HG02571 (cell line): ENCODE measurements around the gene LRFN3.
"Not testable (repeated sequence)": the region's sequence is repeated elsewhere in the genome, so short reads cannot be mapped to it uniquely, and the experiment has no call there.

Experiments
- ATAC-seq: cut with Tn5 transposase; IDR thresholded peaks from one replicate; pipeline ENCODE4 v1.9.1; 2021; ENCODE audit warnings: mild to moderate bottlenecking, moderate library complexity; ENCODE audit not compliant: unreplicated experiment

LRFN3 gene

DNA sequence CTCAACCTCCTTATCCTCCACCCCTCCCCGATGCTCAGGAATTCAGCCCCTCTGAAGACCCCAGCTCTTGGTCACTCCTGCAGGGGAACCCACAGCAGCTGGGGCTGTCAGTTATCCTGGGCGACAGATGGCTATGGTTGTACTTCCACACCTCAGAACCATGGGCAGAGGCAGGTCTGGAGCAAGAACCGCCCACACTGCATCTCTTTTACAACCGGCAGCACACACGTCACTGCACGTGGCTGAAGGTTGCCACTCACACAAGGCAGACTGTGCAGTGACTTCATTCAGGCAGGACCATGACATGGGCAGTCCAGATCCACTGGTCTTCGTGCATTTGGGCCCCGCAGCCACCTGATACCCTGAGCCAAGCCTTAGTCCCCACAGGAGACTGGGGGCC lies 37.3 kb downstream of the LRFN3 start:
- ATAC-seq, result no peak

DNA sequence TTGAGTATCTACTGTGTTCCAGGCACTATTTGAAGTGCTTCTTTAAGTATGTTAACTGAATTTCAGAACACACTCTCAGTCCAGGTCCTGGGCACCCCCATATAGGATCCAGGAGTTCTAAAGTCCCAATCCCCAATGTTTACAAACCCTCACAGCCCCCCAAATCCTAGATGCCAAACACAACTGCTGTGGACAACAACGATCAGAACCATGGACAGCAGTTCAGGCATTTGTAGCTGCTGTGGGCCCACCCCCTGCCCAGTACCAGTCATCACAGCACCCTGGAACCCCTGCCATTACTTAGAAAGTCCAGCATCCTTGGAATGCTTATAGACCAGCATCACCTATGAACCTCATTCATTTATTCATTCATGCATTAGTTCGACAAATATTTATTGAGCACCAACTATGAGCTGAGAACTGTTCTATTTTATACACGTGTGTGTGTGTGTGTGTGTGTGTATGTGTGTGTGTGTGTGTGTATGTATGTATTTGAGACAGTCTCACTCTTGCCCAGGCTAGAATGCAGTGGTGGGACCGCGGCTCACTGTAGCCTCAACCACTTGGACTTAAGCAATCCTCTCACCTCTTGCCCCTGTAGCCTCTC lies 39.5 kb downstream of the LRFN3 start:
- no peak for ATAC-seq

DNA sequence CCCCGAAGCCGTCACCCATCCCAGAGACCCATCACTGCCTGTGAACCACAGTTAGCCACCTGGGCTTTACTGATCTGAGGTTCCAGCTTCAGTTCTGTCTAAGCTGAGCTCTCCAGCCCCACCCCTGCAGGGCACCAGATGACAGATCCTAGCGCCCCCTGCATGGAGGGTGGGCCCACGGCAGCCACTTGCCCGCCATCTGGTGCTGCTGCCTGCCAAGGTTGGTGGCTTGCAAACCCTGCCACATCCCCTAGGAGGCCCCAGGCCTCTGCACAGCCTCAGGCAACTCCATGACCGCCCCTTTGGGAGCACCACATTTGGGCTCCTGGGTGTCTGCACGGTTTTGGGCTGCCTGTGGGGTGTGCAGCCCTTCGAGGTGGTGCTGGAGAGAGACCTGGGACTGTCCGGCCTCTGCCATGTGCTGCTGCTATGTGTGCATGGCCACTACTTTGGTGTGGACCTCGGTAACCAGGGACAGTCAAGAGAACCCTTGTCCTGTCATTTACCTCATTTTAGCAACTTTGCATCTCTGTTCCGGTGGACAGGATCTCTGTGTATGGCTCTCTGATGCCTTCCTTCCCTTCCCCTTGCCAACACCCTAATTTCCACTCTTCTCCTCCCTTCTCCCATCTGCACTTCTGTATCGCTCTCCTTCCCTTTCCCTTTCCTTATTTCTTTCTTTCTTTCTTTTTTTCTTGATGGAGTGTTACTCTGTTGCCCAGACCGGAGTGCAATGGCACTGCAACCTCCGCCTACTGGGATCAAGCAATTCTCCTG lies 41.5 kb downstream of the LRFN3 start:
- no peak for ATAC-seq

DNA sequence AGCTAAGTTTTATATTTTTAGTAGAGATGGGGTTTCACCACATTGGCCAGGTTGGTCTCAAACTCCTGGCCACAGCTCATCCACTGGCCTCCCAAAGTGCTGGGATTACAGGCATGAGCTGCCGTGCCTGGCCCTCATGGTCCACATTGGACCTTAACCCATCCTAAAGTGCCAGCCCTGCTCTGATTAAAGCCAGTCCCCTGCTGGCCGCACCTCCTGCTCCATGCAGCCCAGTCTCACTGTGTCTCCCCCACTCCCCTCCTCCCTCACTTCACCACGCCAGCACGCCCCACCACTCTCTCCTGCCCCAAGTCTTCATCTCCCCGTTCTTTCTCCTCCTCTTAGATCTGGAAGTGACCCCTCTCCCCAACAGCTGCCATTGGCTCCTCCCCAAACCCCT lies 42.1 kb downstream of the LRFN3 start:
- ATAC-seq, result no peak

DNA sequence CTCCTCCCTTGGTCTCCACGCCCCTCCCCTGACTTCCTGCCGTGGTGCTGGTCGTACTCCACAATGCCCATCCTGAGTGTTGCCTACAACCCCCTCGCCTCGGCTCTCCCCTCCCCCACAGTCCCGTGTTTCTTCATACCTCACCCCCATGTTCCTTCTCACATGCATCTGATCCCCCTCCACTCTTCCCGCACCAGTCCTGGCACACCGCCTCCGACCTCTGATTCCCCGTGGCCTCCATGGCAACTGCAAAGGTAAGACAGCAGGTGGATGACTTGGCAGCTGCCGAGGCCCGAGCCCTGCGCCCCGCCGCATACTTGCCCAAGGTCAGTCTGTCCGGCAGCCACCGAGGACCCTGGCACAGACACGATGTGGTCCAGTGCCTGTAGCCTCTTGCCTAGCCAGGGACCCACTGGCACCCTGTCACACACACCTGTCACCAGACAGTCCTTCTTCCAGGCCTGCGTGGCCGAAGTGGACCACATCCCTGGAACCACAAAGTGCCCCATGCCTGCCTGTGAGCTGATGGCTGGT lies 42.7 kb downstream of the LRFN3 start:
- no peak for ATAC-seq

DNA sequence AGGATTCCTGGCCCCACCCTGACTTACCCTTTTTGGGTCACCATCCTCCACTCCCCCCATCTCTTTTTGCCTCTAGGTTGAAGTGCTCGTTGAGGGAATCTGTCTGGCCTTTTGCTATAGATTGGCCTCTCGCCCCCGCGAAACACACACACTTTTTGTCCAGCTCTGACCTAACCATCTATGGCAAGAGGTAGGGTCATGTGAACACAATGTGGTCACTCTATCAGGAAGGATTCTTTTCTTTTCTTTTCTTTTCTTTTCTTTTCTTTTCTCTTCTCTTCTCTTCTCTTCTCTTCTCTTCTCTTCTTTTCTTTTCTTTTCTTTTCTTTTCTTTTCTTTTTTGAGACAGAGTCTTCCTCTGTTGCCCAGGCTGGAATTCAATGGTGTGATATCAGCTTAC lies 44.8 kb downstream of the LRFN3 start:
- ATAC-seq, result not testable (repeated sequence)

DNA sequence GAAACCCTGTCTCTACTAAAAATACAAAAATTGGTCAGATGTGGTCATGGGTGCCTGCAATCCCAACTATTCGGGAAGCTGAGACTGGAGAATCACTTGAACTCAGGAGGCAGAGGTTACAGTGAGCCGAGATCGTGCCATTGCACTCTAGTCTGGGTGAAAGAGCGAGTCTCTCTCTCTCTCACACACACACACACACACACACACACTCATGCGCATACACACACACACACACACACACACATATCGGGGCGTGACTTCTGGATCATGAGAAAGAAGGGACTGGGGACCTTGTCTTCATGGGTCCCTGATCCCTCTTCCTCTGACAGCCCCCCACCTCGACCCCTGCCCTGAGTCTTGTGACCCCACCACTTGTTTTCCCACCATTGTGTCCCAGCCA lies 47.0 kb downstream of the LRFN3 start:
- no peak for ATAC-seq

DNA sequence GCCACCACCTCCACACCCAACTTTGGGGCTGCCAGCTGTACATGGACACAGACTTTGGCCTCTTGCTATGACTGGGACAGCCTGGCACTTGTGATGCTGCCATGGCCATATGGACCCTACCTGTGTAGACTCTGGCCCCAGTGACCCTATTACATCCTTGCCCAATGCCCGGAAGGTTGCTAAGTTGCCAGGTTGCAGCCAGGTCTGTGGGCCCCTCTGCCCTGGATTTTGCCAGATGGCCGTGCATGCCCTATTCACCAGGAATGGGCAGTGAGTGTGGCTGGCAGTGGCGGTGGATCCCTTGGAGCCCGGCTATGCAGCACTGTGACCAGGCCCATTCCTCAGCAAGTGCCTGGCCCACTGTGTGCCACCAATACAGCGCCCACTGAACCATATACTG lies 49.9 kb downstream of the LRFN3 start:
- ATAC-seq, result no peak

DNA sequence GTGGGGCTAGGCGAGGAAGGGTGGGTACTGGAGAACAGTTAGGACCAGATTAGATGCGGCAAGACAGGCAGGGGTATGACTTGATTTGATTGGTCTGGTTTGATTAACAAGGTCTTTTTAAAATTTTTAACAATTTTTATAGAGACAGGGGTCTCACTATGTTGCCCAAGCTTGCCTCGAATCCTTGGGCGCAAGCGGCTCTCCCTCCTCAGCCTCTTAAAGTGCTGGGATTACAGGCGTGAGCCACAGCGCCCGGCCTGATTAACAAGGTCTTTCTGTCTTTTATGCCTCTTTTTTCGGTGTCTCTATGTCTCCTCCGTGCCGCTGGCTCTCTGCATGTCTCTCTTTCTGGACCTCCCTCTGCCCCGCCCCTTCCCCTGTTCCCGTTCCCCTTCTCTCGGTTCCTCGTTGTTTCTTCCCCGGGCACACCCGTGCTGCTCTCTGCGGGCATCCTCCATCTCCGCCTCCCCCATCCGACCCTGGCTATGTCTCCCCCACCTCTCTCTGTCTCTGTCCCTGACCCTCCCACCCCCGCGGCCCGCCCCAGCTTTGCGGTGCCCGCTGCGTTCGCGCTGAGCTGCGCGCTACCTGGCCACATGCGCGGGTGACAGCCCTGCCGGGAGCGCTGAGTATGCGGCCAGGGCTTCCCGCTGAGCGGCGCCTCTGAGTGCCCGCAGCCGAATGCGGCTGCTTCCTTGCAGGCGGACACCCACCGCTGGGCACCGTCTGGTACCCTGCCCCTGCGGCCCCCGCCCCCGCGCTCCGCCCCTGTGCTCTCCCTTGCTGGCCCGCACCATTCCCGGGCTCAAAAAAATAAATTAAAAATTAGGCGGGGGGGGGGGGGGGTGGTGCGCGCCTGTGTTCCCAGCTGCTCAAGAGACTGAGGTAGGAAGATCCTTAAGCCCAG lies 50.7 kb downstream of the LRFN3 start:
- ATAC-seq, result no peak

DNA sequence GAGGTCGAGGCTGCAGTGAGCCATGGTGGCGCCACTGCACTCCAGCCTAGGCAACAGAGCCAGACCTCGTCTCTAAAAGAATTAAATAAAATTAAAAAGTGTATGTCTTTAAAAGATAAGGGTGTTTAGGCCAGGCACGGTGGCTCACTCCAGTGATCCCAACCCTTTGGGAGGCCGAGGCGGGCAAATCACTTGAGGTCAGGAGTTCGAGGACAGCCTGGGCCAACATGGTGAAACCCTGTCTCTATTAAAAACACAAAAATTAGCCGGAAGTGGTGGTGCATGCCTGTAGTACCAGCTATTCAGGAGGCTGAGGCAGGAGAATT lies 51.4 kb downstream of the LRFN3 start:
- ATAC-seq, result no peak

DNA sequence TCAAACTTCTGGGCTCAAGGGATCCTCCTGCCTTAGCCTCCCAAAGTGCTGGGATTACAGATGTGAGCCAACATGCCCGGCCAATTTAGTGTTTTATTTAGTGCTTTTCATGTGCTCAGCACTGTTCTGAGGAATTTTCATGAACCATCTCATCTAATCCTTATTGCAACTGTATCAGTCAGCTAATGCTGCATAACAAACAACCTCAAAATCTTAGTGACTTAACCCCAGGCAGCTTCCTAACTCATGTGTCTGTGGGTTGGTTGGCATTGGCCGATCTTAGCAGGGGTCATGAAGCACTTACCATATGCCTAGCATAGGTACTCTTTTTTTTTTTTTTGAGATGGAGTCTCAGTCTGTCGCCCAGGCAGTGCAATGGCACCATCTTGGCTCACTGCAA lies 52.6 kb downstream of the LRFN3 start:
- no peak for ATAC-seq

DNA sequence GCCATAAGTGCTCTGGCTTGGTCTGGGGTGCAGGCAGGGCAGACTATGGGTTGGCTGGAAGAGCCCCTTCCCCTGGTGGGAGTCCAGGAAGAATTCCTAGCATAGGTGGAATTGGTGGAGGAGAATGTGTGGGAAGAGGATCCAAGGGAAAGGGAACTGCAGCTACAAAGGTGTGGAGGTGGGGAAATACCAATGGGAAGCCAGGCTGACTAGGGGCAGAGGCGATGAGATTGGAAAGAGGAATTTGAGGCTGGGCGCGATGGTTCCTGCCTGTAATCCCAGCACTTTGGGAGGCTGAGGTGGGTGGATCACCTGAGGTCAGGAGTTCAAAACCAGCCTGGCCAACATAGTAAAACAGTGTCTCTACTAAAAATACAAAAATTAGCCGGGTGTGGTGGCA lies 54.0 kb downstream of the LRFN3 start:
- no peak for ATAC-seq

DNA sequence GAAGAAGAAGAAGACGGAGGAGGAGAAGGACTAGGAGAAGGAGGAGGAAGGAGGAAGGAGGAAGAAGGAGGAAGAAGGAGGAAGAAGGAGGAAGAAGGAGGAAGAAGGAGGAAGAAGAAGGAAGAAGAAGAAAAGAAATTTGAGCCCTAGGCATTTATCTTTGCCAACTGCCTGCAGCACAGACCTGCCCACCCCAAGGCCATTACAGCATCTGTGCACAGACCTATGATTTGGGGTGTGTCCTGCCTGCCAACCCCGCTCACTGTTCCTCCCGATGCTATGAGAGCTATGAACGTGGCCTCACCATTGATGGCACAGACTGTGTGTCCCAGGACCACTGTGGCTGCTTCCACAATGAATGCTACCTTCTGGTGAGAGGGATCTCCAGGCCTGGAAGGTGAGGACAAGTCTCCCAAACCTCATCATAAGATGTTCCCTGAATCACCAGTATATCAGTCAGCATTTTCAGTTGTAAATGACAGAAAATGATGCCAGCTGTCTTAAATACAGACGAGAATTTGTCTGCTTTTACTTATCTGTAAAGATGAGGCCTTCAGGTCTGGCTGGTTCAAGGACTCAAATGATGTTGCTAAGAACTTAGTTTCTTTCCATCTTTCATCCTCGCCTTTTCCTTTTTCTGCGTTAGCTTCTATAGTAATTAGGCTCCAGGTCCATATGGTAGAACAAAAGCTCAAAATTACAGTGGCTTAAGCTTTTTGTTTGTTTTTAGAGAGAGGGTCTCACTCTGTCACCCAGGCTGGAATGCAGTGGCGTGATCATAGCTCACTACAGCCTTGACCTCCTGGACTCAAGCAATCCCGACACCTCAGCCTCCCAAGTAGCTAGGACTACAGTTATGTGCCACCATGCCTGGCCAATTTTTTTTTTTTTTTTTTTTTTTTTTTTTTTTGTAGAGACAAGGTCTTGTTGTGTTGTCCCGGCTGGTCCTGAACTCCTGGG lies 54.9 kb downstream of the LRFN3 start:
- ATAC-seq, result no peak

DNA sequence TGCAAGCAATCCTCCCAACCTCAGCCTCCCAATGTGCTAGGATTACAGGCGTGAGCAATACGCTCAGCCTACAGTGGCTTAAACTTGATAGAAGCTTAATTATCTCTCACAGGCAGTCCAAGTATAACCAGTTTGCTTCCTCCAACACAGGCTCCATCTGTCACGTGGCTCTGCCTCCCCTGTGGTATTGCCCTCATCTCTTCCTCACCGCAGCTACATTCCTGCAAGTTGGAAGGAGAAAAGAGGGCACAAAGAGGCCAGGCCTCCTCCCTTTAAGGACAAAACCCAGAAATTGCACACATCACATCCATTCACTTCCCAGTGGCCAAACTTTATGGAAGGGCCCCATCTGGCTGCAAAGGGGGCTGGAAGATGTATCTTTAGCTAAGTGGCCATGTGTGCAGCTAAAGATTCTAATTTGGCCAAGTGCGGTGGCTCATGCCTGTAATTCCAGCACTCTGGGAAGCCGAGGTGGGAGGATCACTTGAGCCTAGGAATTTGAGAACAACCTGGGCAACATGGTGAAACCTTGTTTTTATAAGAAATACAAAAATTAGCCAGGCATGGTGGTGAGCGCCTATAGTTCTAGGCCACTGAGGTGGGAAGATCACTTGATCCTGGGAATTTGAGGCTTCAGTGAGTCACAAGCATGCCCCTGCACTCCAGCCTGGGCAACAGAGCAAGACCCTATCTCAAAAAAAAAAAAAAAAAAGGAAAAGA lies 55.7 kb downstream of the LRFN3 start:
- ATAC-seq, result no peak

DNA sequence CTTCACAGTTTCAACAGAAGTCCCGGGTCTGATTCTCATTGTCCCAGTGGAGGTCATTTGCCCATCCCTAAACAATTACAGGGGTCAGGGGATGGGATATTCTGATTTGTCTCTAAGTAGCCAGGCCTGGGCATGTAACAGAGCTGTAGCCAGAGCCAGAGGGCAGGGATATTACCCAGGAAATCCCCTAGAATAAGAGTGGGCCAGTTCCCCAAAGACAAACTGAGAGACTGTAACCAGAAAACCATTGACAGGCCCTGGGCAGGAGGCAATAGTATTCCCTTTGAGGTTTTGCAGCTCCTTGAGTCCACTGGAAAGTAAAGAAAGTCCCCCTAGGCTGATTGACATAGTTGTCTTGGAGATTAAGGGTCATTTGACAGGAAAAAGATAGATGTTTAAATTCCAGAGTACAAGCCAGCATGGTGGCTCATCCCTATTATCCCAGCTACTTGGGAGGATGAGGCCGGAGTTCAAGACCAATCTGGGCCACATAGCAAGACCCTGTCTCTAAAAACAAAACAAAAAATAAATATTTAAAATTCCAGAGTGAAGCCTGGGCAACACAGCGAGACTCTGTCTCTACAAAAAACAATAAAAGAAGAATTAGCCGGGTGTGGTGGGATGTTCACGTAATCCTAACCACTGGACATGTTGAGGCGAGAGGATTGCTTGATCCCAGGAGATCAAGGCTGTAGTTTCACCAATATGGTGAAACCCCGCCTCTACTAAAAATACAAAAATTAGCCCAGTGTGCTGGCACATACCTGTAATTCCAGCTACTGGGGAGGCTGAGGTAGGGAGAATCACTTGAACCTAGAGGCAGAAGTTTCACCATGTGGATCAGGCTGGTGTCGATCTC lies 57.0 kb downstream of the LRFN3 start:
- ATAC-seq, result no peak

DNA sequence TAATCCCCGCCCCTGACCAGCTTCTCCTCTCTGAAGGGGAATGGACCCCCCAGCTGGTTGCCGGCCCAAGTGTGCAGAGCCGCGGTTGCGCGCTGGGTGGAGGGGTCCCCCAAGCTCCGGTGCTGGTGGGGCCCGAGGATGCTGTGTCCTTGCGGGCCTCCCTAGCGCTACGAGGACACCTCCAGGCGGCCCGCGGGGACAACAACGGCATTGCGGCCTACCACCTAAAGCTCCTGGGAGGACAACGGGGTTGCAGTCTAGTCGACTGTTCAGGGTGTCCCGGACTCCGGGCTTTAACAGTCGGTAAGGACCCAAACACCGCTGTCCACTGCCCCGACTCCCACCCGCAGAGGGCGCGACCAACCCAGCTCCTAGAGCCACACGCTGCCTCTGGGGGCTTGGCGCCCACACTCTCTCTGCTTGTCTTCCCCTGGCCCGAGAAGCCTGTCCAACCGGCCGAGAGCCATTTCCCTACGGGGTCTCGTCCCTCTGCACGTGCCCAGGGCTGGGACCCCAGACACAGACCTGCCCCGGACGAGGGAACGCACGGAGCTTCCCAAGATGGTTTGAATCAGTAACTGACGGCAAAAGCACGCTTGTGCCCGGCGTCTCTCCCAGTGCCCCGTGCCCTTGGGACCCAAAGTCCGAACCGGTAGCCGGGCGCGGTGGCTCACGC lies 57.9 kb downstream of the LRFN3 start:
- no peak for ATAC-seq
